Measurements from ENCODE around the gene CLIC3.

The CLIC3 gene

GRCh38 chr9:136963341-136963740 is 33.0 kb downstream of the CLIC3 start:
- no peak for DNase-seq

- DNase-seq: no peak
Measured at GRCh38 chr9:136962701-136963248, 33.6 kb downstream of the CLIC3 start.

GRCh38 chr9:136962163-136962562 is 34.2 kb downstream of the CLIC3 start:
- peak; percentile 31 for DNase-seq

GRCh38 chr9:136961279-136962065 is 34.9 kb downstream of the CLIC3 start:
- DNase-seq: no peak

- no peak for DNase-seq
Measured at GRCh38 chr9:136960938-136961275, 35.5 kb downstream of the CLIC3 start.

GRCh38 chr9:136960212-136960937 is 36.0 kb downstream of the CLIC3 start:
- no peak for DNase-seq

GRCh38 chr9:136958898-136959850 is 37.2 kb downstream of the CLIC3 start:
- no peak for DNase-seq

GRCh38 chr9:136958473-136958872 is 37.9 kb downstream of the CLIC3 start:
- no peak for DNase-seq

GRCh38 chr9:136957901-136958300 is 38.5 kb downstream of the CLIC3 start:
- no peak for DNase-seq

GRCh38 chr9:136957461-136957860 is 38.9 kb downstream of the CLIC3 start:
- no peak for DNase-seq

- DNase-seq: no peak
Measured at GRCh38 chr9:136956604-136957003, 39.8 kb downstream of the CLIC3 start.

GRCh38 chr9:136955943-136956335 is 40.4 kb downstream of the CLIC3 start:
- no peak for DNase-seq

GRCh38 chr9:136955202-136955942 is 41.0 kb downstream of the CLIC3 start:
- DNase-seq: no peak

- DNase-seq: no peak
Measured at GRCh38 chr9:136954270-136955083, 41.9 kb downstream of the CLIC3 start.

- DNase-seq: no peak
Measured at GRCh38 chr9:136953771-136954269, 42.5 kb downstream of the CLIC3 start.

- DNase-seq: no peak
Measured at GRCh38 chr9:136952876-136953770, 43.2 kb downstream of the CLIC3 start.

GRCh38 chr9:136952321-136952850 is 44.0 kb downstream of the CLIC3 start:
- no peak for DNase-seq

- DNase-seq: no peak
Measured at GRCh38 chr9:136951541-136952320, 44.6 kb downstream of the CLIC3 start, which contains the start of gene LCN12. Gene LCN12, plus strand, starts transcription at chr9:136952273. Its CDS starts 55 bp downstream, at chr9:136952328.
